Tibial nerve (tissue), 4 donors: ENCODE results near the gene HOXD10.

Experiments
- CTCF ChIP-seq, 5 experiments: fragments of 200-600 bp in 3 of 5; fragments of 450-650 bp in 2 of 5; sonication (generic) in 3 of 5; IDR thresholded peaks; one replicate each; pipeline ENCODE4 v1.5.1; 2016 to 2019; ENCODE audit warnings: antibody characterized with exemption in 5 of 5, mild to moderate bottlenecking in 3 of 5, moderate library complexity in 2 of 5
- EP300 ChIP-seq, 2 donors: sonication (generic); formaldehyde crosslinking; IDR thresholded peaks; one replicate each; pipeline ENCODE4 v1.6.1; 2017; ENCODE audit warnings: antibody characterized with exemption in 2 of 2, mild to moderate bottlenecking in 1 of 2
- POLR2A ChIP-seq, 2 donors: fragments of 450-650 bp; IDR thresholded peaks; one replicate each; pipeline ENCODE4 v1.6.1; 2017; ENCODE audit warnings: antibody characterized with exemption in 2 of 2, mild to moderate bottlenecking in 2 of 2, moderate library complexity in 2 of 2

- no peak for TF ChIP-seq POLR2A (IDR thresholded peaks at IDR 0.05)
- TF ChIP-seq CTCF (IDR thresholded peaks at IDR 0.05), result no peak
- no peak for TF ChIP-seq EP300 (IDR thresholded peaks at IDR 0.05)
Measured at GRCh38 chr2:176083796-176084261, 32.7 kb upstream of the HOXD10 start, which contains the start of gene EVX2.
